Daoy (cell line): ENCODE measurements around the gene CSDE1. TPM values are rescaled to one million over a fixed set of nuclear protein-coding genes. Genes with fewer than 3 reads are reported as not detected.
"Not testable (repeated sequence)": the region's sequence is repeated elsewhere in the genome, so short reads cannot be mapped to it uniquely, and the experiment has no call there.

Experiments used
- DNase-seq: peaks from one replicate; pipeline ENCODE4 v3.0.0-alpha.2; 2015; ENCODE audit warnings: low read depth
- total RNA-seq: library from RNA; depleted of rRNA; stranded (reverse); fragments of >200 nt; shearing (Covaris generic); gene quantifications from 2 replicates; pipeline ENCODE4 v1.2.3, GENCODE V29; 2014; rRNA removed

The CSDE1 gene
- total RNA-seq, result 1,171 and 1,260 TPM in 2 replicates

DNA sequence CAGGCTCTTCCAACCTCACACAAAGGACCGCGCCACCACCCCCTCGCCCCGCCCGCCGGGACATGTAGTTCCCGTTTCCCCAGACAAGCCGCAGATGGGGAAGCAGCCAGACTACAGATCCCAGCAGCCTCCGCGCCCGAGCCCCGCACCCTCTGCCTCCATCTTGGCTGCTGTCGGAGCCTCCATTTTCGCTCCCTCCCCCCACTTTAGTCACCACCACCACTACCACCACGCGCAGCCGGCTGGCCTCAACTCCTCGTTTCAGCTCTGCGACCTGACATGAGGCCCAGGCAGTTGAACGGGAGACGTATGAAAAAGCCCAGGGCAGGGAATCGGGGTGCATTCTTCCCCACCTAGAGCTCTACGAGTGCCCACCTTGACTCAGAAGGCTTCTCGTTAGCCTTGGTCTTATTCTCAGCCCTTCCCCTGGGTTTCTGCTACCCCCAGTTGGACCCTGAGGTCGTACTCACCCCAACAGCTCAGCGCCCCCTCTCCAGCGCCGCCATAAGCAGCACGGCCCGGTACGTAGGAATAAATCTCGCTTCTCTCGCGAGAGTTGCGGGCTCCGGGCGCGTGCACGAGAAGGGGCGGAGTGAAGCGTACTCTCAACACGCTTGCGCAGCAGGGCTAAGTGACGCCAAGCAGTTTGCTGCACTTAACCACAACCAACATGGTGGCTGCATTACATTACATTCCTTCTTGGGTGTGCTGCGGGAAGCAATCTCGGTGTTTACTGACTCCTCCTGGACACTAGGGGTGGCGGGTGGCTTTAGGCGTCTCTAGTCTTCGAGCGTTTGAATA is at the start of gene CSDE1:
TSS of gene CSDE1 (minus strand) at position 530 of the 801 bp plus-strand sequence. CDS start 18,094 bp downstream, outside the sequence.
- peak; percentile 100 for DNase-seq

DNA sequence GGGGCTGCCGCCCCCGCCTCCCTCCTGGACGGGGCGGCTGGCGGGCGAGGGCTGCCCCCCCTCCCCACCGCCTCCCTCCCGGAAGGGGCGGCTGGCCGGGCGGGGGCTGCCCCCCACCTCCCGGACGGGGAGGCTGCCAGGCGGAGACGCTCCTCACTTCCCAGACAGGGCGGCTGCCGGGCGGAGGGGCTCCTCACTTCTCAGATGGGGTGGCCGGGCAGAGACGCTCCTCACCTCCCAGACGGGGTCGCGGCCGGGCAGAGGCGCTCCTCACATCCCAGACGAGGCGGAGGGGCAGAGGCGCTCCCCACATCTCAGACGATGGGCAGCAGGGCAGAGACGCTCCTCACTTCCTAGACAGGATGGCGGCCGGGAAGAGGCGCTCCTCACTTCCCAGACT is 46.7 kb upstream of the CSDE1 start:
- DNase-seq, result not testable (repeated sequence)

- DNase-seq, result peak; percentile 10
Measured at GRCh38 chr1:114803001-114803400, 45.2 kb upstream of the CSDE1 start.

DNA sequence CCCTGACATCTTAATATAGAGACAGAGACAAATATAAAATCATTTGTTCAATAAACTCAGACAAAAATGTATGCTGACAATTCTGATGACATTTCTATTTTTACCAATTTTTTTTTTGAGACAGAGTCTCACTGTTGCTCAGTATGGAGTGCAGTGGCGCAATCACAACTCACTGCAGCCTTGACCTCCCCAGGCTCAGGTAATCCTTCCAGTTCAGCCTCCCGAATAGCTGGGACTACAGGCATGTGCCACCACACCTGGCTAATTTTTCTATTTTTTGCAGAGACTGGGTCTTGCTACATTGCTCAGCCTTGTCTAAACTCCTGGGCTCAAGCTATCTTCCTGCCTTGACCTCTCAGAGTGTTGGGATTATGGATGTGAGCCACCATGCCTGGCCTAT is 36.3 kb upstream of the CSDE1 start:
- DNase-seq, result no peak

GRCh38 chr1:114790581-114790980 is 32.8 kb upstream of the CSDE1 start:
- DNase-seq, result not testable (repeated sequence)

GRCh38 chr1:114786440-114786839 is 28.7 kb upstream of the CSDE1 start:
- not testable (repeated sequence) for DNase-seq

- no peak for DNase-seq
Measured at GRCh38 chr1:114782476-114782875, 24.7 kb upstream of the CSDE1 start.

DNA sequence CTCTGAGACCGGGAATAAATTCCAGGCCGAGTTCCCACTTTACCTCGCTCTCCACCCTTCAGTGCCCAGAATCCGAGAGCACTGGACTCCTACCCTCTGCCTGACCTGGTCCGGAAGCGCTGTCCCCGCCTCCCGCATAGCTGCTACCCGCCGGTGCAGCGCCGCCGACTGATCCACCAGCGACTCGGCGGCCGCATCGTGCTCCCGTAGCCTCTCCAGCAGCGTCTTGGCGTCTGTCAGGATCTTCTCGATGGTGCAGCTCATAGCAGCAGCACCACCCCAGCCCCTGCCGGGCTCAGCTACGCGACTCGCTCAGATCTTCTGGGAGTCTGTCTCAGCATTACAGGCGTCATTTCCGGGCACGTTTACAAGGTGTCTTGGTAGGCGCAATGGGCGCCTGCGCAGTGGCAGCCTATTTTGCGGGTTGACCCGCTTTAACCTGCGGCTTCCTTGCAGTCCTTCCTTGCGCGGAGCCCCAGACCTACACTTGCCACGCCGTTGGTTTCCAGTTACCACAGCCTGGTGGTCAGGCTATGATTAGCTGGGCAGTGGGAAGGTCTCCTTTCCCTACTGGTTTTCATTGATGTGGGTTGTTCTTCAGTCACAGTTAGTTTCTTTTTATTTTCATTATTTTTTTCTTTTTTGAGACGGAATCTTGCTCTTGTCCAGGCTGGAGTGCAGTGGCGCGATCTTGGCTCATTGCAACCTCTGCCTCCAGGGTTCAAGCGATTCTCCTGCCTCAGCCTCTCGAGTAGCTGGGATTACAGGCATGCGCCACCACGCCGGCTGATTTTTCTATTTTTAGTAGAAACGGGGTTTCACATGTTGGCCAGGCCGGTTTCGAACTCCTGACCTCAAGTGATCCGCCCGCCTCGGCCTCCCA is 22.8 kb upstream of the CSDE1 start, which contains the start of gene SIKE1:
TSS of gene SIKE1 (minus strand) at position 342 of the 883 bp plus-strand sequence. CDS start at position 264, 78 bp downstream.
- DNase-seq, result peak; percentile 98

GRCh38 chr1:114779722-114780121 is 21.9 kb upstream of the CSDE1 start:
- DNase-seq, result no peak

DNA sequence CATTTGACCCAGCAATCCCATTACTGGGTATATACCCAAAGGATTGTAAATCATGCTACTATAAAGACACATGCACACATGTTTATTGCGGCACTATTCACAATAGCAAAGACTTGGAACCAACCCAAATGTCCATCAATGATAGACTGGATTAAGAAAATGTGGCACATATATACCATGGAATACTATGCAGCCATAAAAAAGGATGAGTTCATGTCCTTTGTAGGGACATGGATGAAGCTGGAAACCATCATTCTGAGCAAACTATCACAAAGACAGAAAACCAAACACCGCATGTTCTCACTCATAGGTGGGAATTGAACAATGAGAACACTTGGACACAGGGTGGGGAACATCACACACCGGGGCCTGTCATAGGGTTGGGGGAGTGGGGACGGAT is 18.9 kb upstream of the CSDE1 start:
- DNase-seq, result not testable (repeated sequence)

DNA sequence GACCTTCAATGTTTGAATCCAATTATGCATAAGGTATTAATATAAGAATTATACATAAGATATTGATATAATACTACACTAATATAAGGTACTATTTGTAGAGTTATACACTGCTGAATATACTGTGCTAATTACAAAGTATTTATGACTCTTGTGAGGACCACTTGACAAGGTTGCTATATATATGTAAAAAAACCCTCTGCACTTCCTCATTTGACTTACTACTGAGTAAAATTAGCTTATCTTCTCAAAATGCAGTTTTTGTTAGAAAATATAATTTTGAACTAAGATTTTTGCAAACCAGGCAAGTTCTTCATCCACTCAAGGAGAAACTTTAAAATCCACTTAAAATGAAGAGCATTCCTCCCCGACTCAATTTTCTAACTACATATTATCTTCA is 14.2 kb upstream of the CSDE1 start:
- DNase-seq, result no peak

DNA sequence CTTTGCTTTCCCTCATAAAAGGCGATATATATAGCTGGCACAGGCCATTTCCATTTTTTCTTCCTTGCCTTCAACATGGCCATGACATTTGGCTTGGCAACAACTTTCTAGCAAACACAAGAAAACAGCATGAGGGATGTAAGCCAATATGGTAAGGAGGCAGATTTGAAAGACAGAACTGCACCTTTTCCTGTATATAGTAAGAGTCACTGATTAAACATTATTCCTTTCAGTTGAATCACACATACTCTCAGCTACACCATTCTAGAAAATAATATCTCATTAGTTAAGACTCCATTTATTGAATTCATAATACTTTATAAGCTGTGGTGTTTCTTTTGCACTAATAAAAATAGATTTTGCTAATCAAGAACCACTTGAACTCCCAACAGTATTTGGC is 13.2 kb upstream of the CSDE1 start:
- DNase-seq, result no peak

GRCh38 chr1:114764689-114765088 is 6.9 kb upstream of the CSDE1 start:
- no peak for DNase-seq

- peak; percentile 35 for DNase-seq
Measured at GRCh38 chr1:114758256-114758832, 560 bp upstream of the CSDE1 start.

DNA sequence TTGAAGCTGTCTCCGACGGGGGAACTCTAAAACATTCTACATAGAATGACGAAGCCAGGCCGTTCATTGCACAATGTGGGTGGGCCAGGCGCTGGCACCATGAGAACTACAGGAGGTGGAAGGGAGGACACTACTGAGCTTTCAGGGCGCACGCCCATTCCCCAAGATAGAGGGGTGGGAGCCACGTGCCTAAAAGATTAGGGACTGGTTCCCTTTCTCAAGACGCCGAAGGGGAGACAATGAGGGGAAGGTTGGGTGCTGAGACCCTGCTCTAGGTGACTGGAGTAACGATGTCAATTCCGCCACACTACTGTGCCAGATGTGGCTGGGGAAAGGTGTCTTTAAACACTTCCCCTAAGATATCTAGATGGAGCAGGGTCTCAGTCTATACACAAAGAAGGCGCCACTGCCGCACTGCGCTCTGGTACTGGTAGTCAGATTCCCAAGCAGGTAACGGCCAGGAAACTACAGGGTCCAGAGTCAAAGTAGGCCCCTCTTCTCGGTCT is 782 bp downstream of the CSDE1 start:
- peak; percentile 60 for DNase-seq

DNA sequence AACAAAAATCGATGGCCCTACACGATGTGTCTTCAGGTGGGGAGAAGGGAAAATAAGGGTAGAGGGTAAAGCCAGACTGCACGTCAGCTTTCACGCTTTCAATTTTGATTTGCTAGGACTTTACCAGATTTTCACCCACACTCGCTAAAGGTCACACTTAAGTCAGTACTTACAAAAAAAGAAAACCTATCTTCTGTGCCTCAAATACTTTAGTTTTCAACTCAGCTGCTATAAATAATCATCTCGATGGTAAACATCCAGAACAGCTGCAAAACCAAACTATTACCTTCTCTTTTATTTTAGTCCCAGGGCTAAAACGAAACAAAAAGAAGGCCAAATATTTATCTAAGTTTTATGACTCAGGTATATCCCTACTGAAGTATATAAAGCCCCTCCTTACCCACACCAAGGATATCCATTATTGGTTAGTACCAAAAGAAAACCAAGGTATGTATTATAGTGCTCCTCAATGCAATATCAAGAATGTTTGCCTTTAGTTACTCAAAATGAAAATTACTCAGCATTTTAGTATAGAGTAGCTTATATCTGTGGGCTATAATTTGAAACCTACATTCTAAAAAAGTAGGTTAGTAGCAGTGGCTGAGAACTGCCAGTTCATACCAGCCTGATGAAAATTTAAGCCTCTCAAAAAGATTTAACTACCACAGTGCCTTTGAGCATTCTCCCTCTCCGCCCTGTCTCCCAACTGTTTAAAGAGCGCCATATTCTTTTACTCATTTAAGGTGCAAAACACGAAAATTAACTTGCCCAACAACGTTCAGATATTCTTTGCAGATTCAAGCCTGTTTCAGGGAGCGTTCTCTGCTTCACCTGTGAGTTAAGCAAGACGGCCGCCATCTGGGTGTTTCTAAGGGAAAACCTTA is 1.5 kb downstream of the CSDE1 start:
- no peak for DNase-seq

DNA sequence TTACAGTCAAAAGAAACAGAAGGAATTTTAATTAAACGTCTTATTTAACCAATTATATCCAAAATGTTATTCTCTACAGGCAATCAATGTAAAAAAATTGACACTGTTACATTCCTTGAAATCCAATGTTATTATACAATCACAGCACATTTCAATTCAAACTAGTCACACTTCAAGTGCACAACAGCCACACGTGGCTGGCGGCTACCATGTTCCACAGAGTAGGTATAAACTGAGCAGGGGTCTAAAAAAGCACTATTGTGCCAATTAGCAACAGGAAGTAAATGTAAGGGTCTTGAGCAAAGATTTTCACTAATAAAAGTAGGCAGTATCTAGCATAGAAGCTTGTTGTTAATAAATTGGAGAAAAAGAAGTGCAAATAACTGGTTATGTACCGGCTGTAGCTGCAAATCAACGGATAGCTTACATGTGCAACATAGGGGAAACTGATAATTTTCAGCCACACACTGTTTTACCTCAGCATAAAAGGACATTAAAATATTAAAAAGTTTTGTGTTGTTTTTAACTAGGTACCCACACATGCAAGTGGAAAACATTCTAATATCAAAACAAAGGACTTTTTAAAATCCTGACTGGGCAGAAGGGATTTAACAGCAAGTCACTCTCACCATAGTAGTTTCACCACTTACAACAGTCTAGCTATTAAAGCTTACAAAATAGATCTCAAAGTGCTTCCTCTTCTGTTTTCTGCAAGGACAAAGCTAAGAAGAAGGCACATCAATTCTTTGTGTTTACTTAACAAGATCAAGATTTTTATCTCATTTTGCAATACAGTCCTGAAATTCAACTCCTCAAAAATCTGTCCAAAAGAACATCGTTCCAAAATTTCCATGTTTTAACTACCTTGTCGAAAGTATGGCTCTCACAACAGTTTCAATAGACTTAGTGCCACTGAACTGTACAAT is 2.5 kb downstream of the CSDE1 start:
- DNase-seq, result peak; percentile 11

- not testable (repeated sequence) for DNase-seq
Measured at GRCh38 chr1:114753702-114754101, 4.1 kb downstream of the CSDE1 start.

DNA sequence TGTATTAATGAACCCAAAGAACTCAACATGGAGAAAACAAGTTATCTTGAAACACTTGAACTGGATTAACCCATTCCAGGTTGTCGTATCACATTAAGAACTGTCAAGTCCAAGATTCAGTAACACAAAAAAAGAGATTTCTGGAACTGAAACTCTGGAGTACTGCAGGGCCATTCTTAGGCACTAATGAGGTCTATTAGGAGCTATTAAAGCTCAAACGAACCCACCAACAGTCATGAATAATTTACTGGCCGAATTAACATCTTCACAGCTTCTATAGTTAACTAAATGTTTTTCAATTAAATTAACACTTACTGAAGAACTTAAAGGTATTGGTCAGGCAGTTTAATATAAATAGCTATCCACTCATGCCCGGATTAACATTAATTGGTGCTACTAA is 4.6 kb downstream of the CSDE1 start:
- DNase-seq, result no peak

GRCh38 chr1:114750780-114751179 is 7.0 kb downstream of the CSDE1 start:
- no peak for DNase-seq
